Measurements from ENCODE around the gene RSPO3.
"Not testable (repeated sequence)": the region's sequence is repeated elsewhere in the genome, so short reads cannot be mapped to it uniquely, and the experiment has no call there.

Gene RSPO3

GRCh38 chr6:127118298-127119101 lies at the start of gene RSPO3:
RSPO3 (plus strand) TSS chr6:127118671; CDS start chr6:127119193, 522 bp downstream.
- DNase-seq = peak; percentile 40

- peak; percentile 17 for DNase-seq
These were observed 48.7 kb upstream of the RSPO3 start for GRCh38 chr6:127069659-127070279.

- DNase-seq = no peak
These were observed 45.2 kb upstream of the RSPO3 start for GRCh38 chr6:127073222-127073621.

GRCh38 chr6:127076466-127076865 lies 42.0 kb upstream of the RSPO3 start:
- no peak for DNase-seq

GRCh38 chr6:127077886-127078285 lies 40.6 kb upstream of the RSPO3 start:
- no peak for DNase-seq

GRCh38 chr6:127078669-127079068 lies 39.8 kb upstream of the RSPO3 start:
- DNase-seq = no peak

GRCh38 chr6:127079681-127080080 lies 38.8 kb upstream of the RSPO3 start:
- no peak for DNase-seq

- no peak for DNase-seq
These were observed 38.4 kb upstream of the RSPO3 start for GRCh38 chr6:127080081-127080480.

GRCh38 chr6:127083231-127083962 lies 35.1 kb upstream of the RSPO3 start:
- DNase-seq = no peak

GRCh38 chr6:127083963-127084310 lies 34.5 kb upstream of the RSPO3 start:
- no peak for DNase-seq

- no peak for DNase-seq
These were observed 33.3 kb upstream of the RSPO3 start for GRCh38 chr6:127085181-127085580.

- no peak for DNase-seq
These were observed 28.4 kb upstream of the RSPO3 start for GRCh38 chr6:127090051-127090450.

- DNase-seq = no peak
These were observed 26.0 kb upstream of the RSPO3 start for GRCh38 chr6:127092466-127092865.

GRCh38 chr6:127094791-127095190 lies 23.7 kb upstream of the RSPO3 start:
- no peak for DNase-seq

GRCh38 chr6:127096167-127096566 lies 22.3 kb upstream of the RSPO3 start:
- no peak for DNase-seq

- not testable (repeated sequence) for DNase-seq
These were observed 21.0 kb upstream of the RSPO3 start for GRCh38 chr6:127097442-127097841.

GRCh38 chr6:127100510-127101140 lies 17.8 kb upstream of the RSPO3 start:
- DNase-seq = no peak

GRCh38 chr6:127102299-127102698 lies 16.2 kb upstream of the RSPO3 start:
- no peak for DNase-seq

- no peak for DNase-seq
These were observed 15.6 kb upstream of the RSPO3 start for GRCh38 chr6:127102859-127103258.

GRCh38 chr6:127103482-127103881 lies 15.0 kb upstream of the RSPO3 start:
- DNase-seq = no peak

GRCh38 chr6:127107916-127108315 lies 10.6 kb upstream of the RSPO3 start:
- no peak for DNase-seq

GRCh38 chr6:127110712-127111111 lies 7.8 kb upstream of the RSPO3 start:
- DNase-seq = no peak

- DNase-seq = no peak
These were observed 6.9 kb upstream of the RSPO3 start for GRCh38 chr6:127111526-127111925.
